MM.1S (cell line): ENCODE measurements around the gene ARVCF.

Source experiments
- CTCF ChIP-seq: fragments of 300-600 bp; sonication (generic); IDR thresholded peaks from 2 replicates; pipeline ENCODE4 v1.5.1; 2016; ENCODE audit warnings: antibody characterized with exemption, low read length, mixed read lengths
- EZH2 ChIP-seq: fragments of 300-600 bp; sonication (generic); optimal IDR thresholded peaks from 2 replicates; pipeline ENCODE3; 2017; ENCODE audit warnings: low read depth, mild to moderate bottlenecking, antibody characterized with exemption, low read length, mixed read lengths

GRCh38 chr22:19928207-19928606 lies 88.4 kb downstream of the ARVCF start:
- TF ChIP-seq CTCF (no peak), EZH2 (no peak)
